ENCODE results near the gene PAFAH1B1.
A peak's percentile ranks its signal among the peaks of the same experiment; 100 is the strongest.

The PAFAH1B1 gene

GRCh38 chr17:2694381-2695242 lies 101.2 kb downstream of the PAFAH1B1 start:
- no peak for DNase-seq

GRCh38 chr17:2695243-2695960 lies 101.9 kb downstream of the PAFAH1B1 start:
- no peak overlapping the region for H3K23ac ChIP-seq (ENCODE audit: low read length)
- no peak overlapping the region for H2AK5ac ChIP-seq (ENCODE audit: low read length)
- no peak overlapping the region for H2BK12ac ChIP-seq (ENCODE audit: low read length)
- H3K79me1 ChIP-seq (ENCODE audit: low read length) = no peaks in the 10 kb centered on the region
- H3K9ac ChIP-seq (ENCODE audit: low read length) = no peak overlapping the region
- H4K12ac ChIP-seq (ENCODE audit: low read depth, low read length) = no peak overlapping the region
- H3K4ac ChIP-seq (ENCODE audit: low read depth, low read length) = no peak overlapping the region
- H3K14ac ChIP-seq (ENCODE audit: low read length) = no peak overlapping the region
- no peak for DNase-seq
- H3K4me1 ChIP-seq (ENCODE audit: control insufficient read depth in 1 of 2, insufficient read depth in 2 of 2, low read length in 2 of 2) = no peaks in the 10 kb centered on the region
- no peak overlapping the region for H4K91ac ChIP-seq (ENCODE audit: low read depth, low read length)
- H4K8ac ChIP-seq (ENCODE audit: low read depth, low read length) = no peak overlapping the region
- H3K9me3 ChIP-seq (ENCODE audit: insufficient read depth, low read depth, low read length) = peaks cover 5% of the 10 kb centered on the region
- no peak overlapping the region for H2BK120ac ChIP-seq (ENCODE audit: insufficient read depth, low read length, poor library complexity)
- no peak overlapping the region for H3K4me3 ChIP-seq (ENCODE audit: low read depth, low read length)
- H2BK5ac ChIP-seq (ENCODE audit: low read depth, low read length, poor library complexity) = no peak overlapping the region
- WGBS (ENCODE audit: extremely low coverage, insufficient coverage, insufficient read length) = no CpG with 5 or more reads among the region's 28 CpGs
- no peak overlapping the region for H2AFZ ChIP-seq (ENCODE audit: insufficient read depth, low read length, poor library complexity)
- no peaks in the 10 kb centered on the region for H3K79me2 ChIP-seq (ENCODE audit: control insufficient read depth, insufficient read depth, low read length, poor library complexity)
- no peak overlapping the region for H3K18ac ChIP-seq (ENCODE audit: low read length)
- no peak overlapping the region for H3K27ac ChIP-seq (ENCODE audit: low read depth, low read length)
- H3K36me3 ChIP-seq (ENCODE audit: control insufficient read depth in 1 of 2, insufficient read depth in 2 of 2, low read length in 2 of 2) = peaks cover 70 to 72% of the 10 kb centered on the region in 2 experiments
- no peak overlapping the region for H3K4me2 ChIP-seq (ENCODE audit: low read length)
- no peaks in the 10 kb centered on the region for H3K27me3 ChIP-seq (ENCODE audit: insufficient read depth, low read length)

More at GRCh38 chr17:2694381-2695242, 101.2 kb downstream of the PAFAH1B1 start:
- Histone ChIP-seq H3K4me3 (ENCODE audit: low read depth, low read length) (peak overlapping the region; percentile 28), H2BK12ac (ENCODE audit: low read length) (no peak overlapping the region), H3K14ac (ENCODE audit: low read length) (no peak overlapping the region), H3K9me3 (ENCODE audit: insufficient read depth, low read depth, low read length) (peaks cover 5% of the 10 kb centered on the region), H3K4ac (ENCODE audit: low read depth, low read length) (no peak overlapping the region), H2AFZ (ENCODE audit: insufficient read depth, low read length, poor library complexity) (no peak overlapping the region), H3K79me1 (ENCODE audit: low read length) (no peaks in the 10 kb centered on the region), H3K23ac (ENCODE audit: low read length) (no peak overlapping the region), H4K91ac (ENCODE audit: low read depth, low read length) (no peak overlapping the region), H3K36me3 (ENCODE audit: control insufficient read depth in 1 of 2, insufficient read depth in 2 of 2, low read length in 2 of 2) (peaks cover 68 to 70% of the 10 kb centered on the region in 2 experiments), H4K8ac (ENCODE audit: low read depth, low read length) (no peak overlapping the region), H3K27me3 (ENCODE audit: insufficient read depth, low read length) (no peaks in the 10 kb centered on the region), H3K4me1 (ENCODE audit: control insufficient read depth in 1 of 2, insufficient read depth in 2 of 2, low read length in 2 of 2) (no peaks in the 10 kb centered on the region), H3K4me2 (ENCODE audit: low read length) (no peak overlapping the region), H2BK120ac (ENCODE audit: insufficient read depth, low read length, poor library complexity) (no peak overlapping the region), H3K27ac (ENCODE audit: low read depth, low read length) (no peak overlapping the region), H2BK5ac (ENCODE audit: low read depth, low read length, poor library complexity) (no peak overlapping the region), H2AK5ac (ENCODE audit: low read length) (no peak overlapping the region), H3K18ac (ENCODE audit: low read length) (no peak overlapping the region), H4K12ac (ENCODE audit: low read depth, low read length) (no peak overlapping the region), H3K79me2 (ENCODE audit: control insufficient read depth, insufficient read depth, low read length, poor library complexity) (no peaks in the 10 kb centered on the region), H3K9ac (ENCODE audit: low read length) (no peak overlapping the region)
- no CpG with 5 or more reads among the region's 42 CpGs for WGBS (ENCODE audit: extremely low coverage, insufficient coverage, insufficient read length)

- Histone ChIP-seq H3K18ac (ENCODE audit: low read length) (no peak overlapping the region), H3K4me1 (ENCODE audit: control insufficient read depth in 1 of 2, insufficient read depth in 2 of 2, low read length in 2 of 2) (no peaks in the 10 kb centered on the region), H2BK5ac (ENCODE audit: low read depth, low read length, poor library complexity) (no peak overlapping the region), H2BK12ac (ENCODE audit: low read length) (no peak overlapping the region), H2AFZ (ENCODE audit: insufficient read depth, low read length, poor library complexity) (no peak overlapping the region), H3K23ac (ENCODE audit: low read length) (no peak overlapping the region), H2BK120ac (ENCODE audit: insufficient read depth, low read length, poor library complexity) (no peak overlapping the region), H3K4me2 (ENCODE audit: low read length) (no peak overlapping the region), H3K27ac (ENCODE audit: low read depth, low read length) (no peak overlapping the region), H3K9me3 (ENCODE audit: insufficient read depth, low read depth, low read length) (peaks cover 5% of the 10 kb centered on the region), H4K8ac (ENCODE audit: low read depth, low read length) (no peak overlapping the region), H3K79me1 (ENCODE audit: low read length) (no peaks in the 10 kb centered on the region), H3K79me2 (ENCODE audit: control insufficient read depth, insufficient read depth, low read length, poor library complexity) (no peaks in the 10 kb centered on the region), H3K36me3 (ENCODE audit: control insufficient read depth in 1 of 2, insufficient read depth in 2 of 2, low read length in 2 of 2) (peaks cover 72 to 73% of the 10 kb centered on the region in 2 experiments), H2AK5ac (ENCODE audit: low read length) (no peak overlapping the region), H3K27me3 (ENCODE audit: insufficient read depth, low read length) (no peaks in the 10 kb centered on the region), H3K9ac (ENCODE audit: low read length) (no peak overlapping the region), H4K91ac (ENCODE audit: low read depth, low read length) (no peak overlapping the region), H3K4me3 (ENCODE audit: low read depth, low read length) (no peak overlapping the region), H3K14ac (ENCODE audit: low read length) (no peak overlapping the region), H3K4ac (ENCODE audit: low read depth, low read length) (no peak overlapping the region), H4K12ac (ENCODE audit: low read depth, low read length) (no peak overlapping the region)
- WGBS (ENCODE audit: extremely low coverage, insufficient coverage, insufficient read length) = no CpG with 5 or more reads among the region's 36 CpGs
- no peak for DNase-seq
Observed at GRCh38 chr17:2695961-2696760, 102.7 kb downstream of the PAFAH1B1 start.

- Histone ChIP-seq H4K91ac (ENCODE audit: low read depth, low read length) (no peak overlapping the region), H3K4me1 (ENCODE audit: control insufficient read depth in 1 of 2, insufficient read depth in 2 of 2, low read length in 2 of 2) (no peaks in the 10 kb centered on the region), H2BK120ac (ENCODE audit: insufficient read depth, low read length, poor library complexity) (no peak overlapping the region), H2AK5ac (ENCODE audit: low read length) (no peak overlapping the region), H3K27me3 (ENCODE audit: insufficient read depth, low read length) (no peaks in the 10 kb centered on the region), H4K12ac (ENCODE audit: low read depth, low read length) (no peak overlapping the region), H3K4me3 (ENCODE audit: low read depth, low read length) (no peak overlapping the region), H3K18ac (ENCODE audit: low read length) (no peak overlapping the region), H3K4ac (ENCODE audit: low read depth, low read length) (no peak overlapping the region), H3K14ac (ENCODE audit: low read length) (no peak overlapping the region), H3K27ac (ENCODE audit: low read depth, low read length) (no peak overlapping the region), H2AFZ (ENCODE audit: insufficient read depth, low read length, poor library complexity) (no peak overlapping the region), H3K36me3 (ENCODE audit: control insufficient read depth in 1 of 2, insufficient read depth in 2 of 2, low read length in 2 of 2) (peaks cover 68 to 73% of the 10 kb centered on the region in 2 experiments), H4K8ac (ENCODE audit: low read depth, low read length) (no peak overlapping the region), H3K79me1 (ENCODE audit: low read length) (no peaks in the 10 kb centered on the region), H2BK12ac (ENCODE audit: low read length) (no peak overlapping the region), H3K4me2 (ENCODE audit: low read length) (no peak overlapping the region), H3K23ac (ENCODE audit: low read length) (no peak overlapping the region), H3K79me2 (ENCODE audit: control insufficient read depth, insufficient read depth, low read length, poor library complexity) (no peaks in the 10 kb centered on the region), H3K9ac (ENCODE audit: low read length) (no peak overlapping the region), H3K9me3 (ENCODE audit: insufficient read depth, low read depth, low read length) (peaks cover 4% of the 10 kb centered on the region), H2BK5ac (ENCODE audit: low read depth, low read length, poor library complexity) (no peak overlapping the region)
- DNase-seq = no peak
- no CpG with 5 or more reads among the region's 40 CpGs for WGBS (ENCODE audit: extremely low coverage, insufficient coverage, insufficient read length)
Observed at GRCh38 chr17:2697611-2698162, 104.2 kb downstream of the PAFAH1B1 start.

Measured in trophoblast cell (in vitro differentiated cells and primary cell).